ENCODE results near the gene ANKRD53.
"Not testable (repeated sequence)": the region's sequence is repeated elsewhere in the genome, so short reads cannot be mapped to it uniquely, and the experiment has no call there.

The ANKRD53 gene

GRCh38 chr2:70995426-70995729 is 16.9 kb downstream of the ANKRD53 start:
- Histone ChIP-seq H3K36me3 (ENCODE audit: insufficient read depth) (peaks cover 3% of the 10 kb centered on the region; the same call in 1 of the 2 replicates), H3K4me3 (IDR thresholded peaks at IDR 0.05; ENCODE audit: insufficient read depth, low read depth, low read length) (peak overlapping the region; percentile 86), H3K27ac (no peak overlapping the region), H3K4me2 (peak overlapping the region; percentile 81), H4K20me1 (ENCODE audit: insufficient read depth) (no peaks in the 10 kb centered on the region), H3K9ac (peak overlapping the region; percentile 12; the same call in 1 of the 2 replicates), H2AFZ (ENCODE audit: low read depth) (peak overlapping the region; percentile 100), H3K27me3 (ENCODE audit: insufficient read depth, low read depth) (no peaks in the 10 kb centered on the region), H3K4me1 (ENCODE audit: low read depth, poor library complexity, severe bottlenecking) (peaks cover 22% of the 10 kb centered on the region), H3K79me2 (ENCODE audit: insufficient read depth, low read depth) (peaks cover 23% of the 10 kb centered on the region)
- TF ChIP-seq, protein P1, sequence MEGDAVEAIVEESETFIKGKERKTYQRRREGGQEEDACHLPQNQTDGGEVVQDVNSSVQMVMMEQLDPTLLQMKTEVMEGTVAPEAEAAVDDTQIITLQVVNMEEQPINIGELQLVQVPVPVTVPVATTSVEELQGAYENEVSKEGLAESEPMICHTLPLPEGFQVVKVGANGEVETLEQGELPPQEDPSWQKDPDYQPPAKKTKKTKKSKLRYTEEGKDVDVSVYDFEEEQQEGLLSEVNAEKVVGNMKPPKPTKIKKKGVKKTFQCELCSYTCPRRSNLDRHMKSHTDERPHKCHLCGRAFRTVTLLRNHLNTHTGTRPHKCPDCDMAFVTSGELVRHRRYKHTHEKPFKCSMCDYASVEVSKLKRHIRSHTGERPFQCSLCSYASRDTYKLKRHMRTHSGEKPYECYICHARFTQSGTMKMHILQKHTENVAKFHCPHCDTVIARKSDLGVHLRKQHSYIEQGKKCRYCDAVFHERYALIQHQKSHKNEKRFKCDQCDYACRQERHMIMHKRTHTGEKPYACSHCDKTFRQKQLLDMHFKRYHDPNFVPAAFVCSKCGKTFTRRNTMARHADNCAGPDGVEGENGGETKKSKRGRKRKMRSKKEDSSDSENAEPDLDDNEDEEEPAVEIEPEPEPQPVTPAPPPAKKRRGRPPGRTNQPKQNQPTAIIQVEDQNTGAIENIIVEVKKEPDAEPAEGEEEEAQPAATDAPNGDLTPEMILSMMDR (conservative IDR thresholded peaks at IDR 0.05; ENCODE audit: low read depth, low read length), result peak; percentile 63

DNA sequence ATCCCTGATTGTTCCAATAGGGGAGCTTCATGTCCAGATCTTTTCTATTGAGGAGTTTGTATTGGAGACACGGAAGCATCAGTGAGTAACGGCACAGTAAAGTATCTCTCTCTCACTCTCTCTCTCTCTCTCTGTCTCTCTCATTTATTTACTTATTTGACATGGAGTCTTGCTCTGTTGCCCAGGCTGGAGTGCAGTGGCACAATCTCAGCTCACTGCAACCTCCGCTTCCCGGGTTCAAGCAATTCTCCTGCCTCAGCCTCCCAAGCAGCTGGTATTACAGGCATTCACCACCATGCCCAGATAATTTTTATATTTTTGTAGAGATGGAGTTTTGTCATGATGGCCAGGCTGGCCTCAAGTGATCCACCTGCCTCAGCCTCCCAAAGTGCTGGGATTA is 20.5 kb downstream of the ANKRD53 start:
- H4K20me1 ChIP-seq (ENCODE audit: insufficient read depth); H3K27me3 ChIP-seq (ENCODE audit: insufficient read depth, low read depth); H3K36me3 ChIP-seq (ENCODE audit: insufficient read depth); H3K27ac ChIP-seq; H3K9ac ChIP-seq; H3K4me3 ChIP-seq (IDR thresholded peaks at IDR 0.05; ENCODE audit: insufficient read depth, low read depth, low read length); H2AFZ ChIP-seq (ENCODE audit: low read depth); H3K4me2 ChIP-seq; H3K79me2 ChIP-seq (ENCODE audit: insufficient read depth, low read depth): not testable (repeated sequence)
- H3K4me1 ChIP-seq (ENCODE audit: low read depth, poor library complexity, severe bottlenecking), result peaks cover 15% of the 10 kb centered on the region

- Histone ChIP-seq H3K79me2 (ENCODE audit: insufficient read depth, low read depth) (peaks cover 2% of the 10 kb centered on the region; the same call in 1 of the 2 replicates), H4K20me1 (ENCODE audit: insufficient read depth) (no peaks in the 10 kb centered on the region), H3K27me3 (ENCODE audit: insufficient read depth, low read depth) (no peaks in the 10 kb centered on the region), H2AFZ (ENCODE audit: low read depth) (no peak overlapping the region), H3K4me3 (IDR thresholded peaks at IDR 0.05; ENCODE audit: insufficient read depth, low read depth, low read length) (no peak overlapping the region), H3K4me1 (ENCODE audit: low read depth, poor library complexity, severe bottlenecking) (peaks cover 14% of the 10 kb centered on the region), H3K4me2 (no peak overlapping the region), H3K36me3 (ENCODE audit: insufficient read depth) (no peaks in the 10 kb centered on the region), H3K27ac (no peak overlapping the region), H3K9ac (no peak overlapping the region)
- TF ChIP-seq, protein P1 (conservative IDR thresholded peaks at IDR 0.05; ENCODE audit: low read depth, low read length), result no peak
Observed at GRCh38 chr2:70999362-70999761, 20.9 kb downstream of the ANKRD53 start.

DNA sequence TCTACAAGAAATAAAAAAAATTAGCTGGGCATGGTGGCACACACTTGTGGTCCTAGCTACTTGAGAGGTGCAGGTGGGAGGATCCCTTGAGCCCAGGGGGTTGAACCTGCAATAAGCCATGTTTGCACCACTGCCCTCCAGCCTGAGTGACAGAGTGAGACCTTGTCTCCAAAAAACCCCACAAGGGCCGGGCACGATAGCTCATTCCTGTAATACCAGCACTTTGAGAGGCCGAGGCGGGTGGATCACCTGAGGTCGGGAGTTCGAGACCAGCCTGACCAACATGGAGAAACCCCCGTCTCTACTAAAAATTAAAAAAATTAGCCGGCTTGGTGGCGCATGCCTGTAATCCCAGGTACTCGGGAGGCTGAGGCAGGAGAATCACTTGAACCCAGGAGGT is 21.5 kb downstream of the ANKRD53 start:
- not testable (repeated sequence) for H2AFZ ChIP-seq (ENCODE audit: low read depth); H3K27me3 ChIP-seq (ENCODE audit: insufficient read depth, low read depth); H3K27ac ChIP-seq; H4K20me1 ChIP-seq (ENCODE audit: insufficient read depth); H3K36me3 ChIP-seq (ENCODE audit: insufficient read depth); H3K4me3 ChIP-seq (IDR thresholded peaks at IDR 0.05; ENCODE audit: insufficient read depth, low read depth, low read length); H3K79me2 ChIP-seq (ENCODE audit: insufficient read depth, low read depth); H3K4me2 ChIP-seq; H3K9ac ChIP-seq
- H3K4me1 ChIP-seq (ENCODE audit: low read depth, poor library complexity, severe bottlenecking), result peaks cover 14% of the 10 kb centered on the region

- H3K4me3 ChIP-seq (IDR thresholded peaks at IDR 0.05; ENCODE audit: insufficient read depth, low read depth, low read length), result peak overlapping the region; percentile 92
Observed at GRCh38 chr2:71000780-71001591, 22.6 kb downstream of the ANKRD53 start.

More at GRCh38 chr2:71000780-71001591, 22.6 kb downstream of the ANKRD53 start:
- Histone ChIP-seq H3K4me2 (peak overlapping the region; percentile 74), H4K20me1 (ENCODE audit: insufficient read depth) (no peaks in the 10 kb centered on the region), H3K27ac (no peak overlapping the region), H3K4me1 (ENCODE audit: low read depth, poor library complexity, severe bottlenecking) (peaks cover 9% of the 10 kb centered on the region), H3K79me2 (ENCODE audit: insufficient read depth, low read depth) (no peaks in the 10 kb centered on the region), H3K27me3 (ENCODE audit: insufficient read depth, low read depth) (no peaks in the 10 kb centered on the region), H3K9ac (peak overlapping the region; percentile 35; the same call in 1 of the 2 replicates), H3K36me3 (ENCODE audit: insufficient read depth) (no peaks in the 10 kb centered on the region), H2AFZ (ENCODE audit: low read depth) (peak overlapping the region; percentile 98)
- TF ChIP-seq, protein P1 (conservative IDR thresholded peaks at IDR 0.05; ENCODE audit: low read depth, low read length), result peak; percentile 95

Measured in KMS-11 (cell line).